RWPE2 (cell line): ENCODE measurements around the gene LHX3.

Experiments used
- ATAC-seq: fragments of 200-7000 bp; cut with Tn5 transposase; 3 replicates; pipeline ENCODE4 v1.9.1; 2021; ENCODE audit warnings: low read depth
- DNase-seq: peaks from one replicate; pipeline ENCODE4 v3.0.0-alpha.2; 2020; ENCODE audit warnings: low spot score
- H3K27ac ChIP-seq: fragments of 450-650 bp; 2 replicates; pipeline ENCODE4 v1.5.1; 2017; ENCODE audit warnings: mild to moderate bottlenecking; ENCODE audit not compliant: poor library complexity, severe bottlenecking
- H3K27me3 ChIP-seq: fragments of 250-450 bp; sonication (Bioruptor Pico); 2 replicates; pipeline ENCODE4 v1.5.1; 2021; ENCODE audit warnings: mild to moderate bottlenecking, moderate library complexity; ENCODE audit not compliant: insufficient read depth, poor library complexity, severe bottlenecking
- H3K36me3 ChIP-seq: fragments of 250-450 bp; sonication (Bioruptor Pico); 2 replicates; pipeline ENCODE4 v1.5.1; 2020; ENCODE audit warnings: low read depth, mild to moderate bottlenecking, moderate library complexity
- H3K4me1 ChIP-seq: fragments of 250-450 bp; sonication (Bioruptor Pico); 2 replicates; pipeline ENCODE4 v1.5.1; 2021; ENCODE audit warnings: mild to moderate bottlenecking, moderate library complexity; ENCODE audit not compliant: insufficient read depth, poor library complexity, severe bottlenecking
- H3K4me3 ChIP-seq: fragments of 250-450 bp; sonication (Bioruptor Pico); 2 replicates; pipeline ENCODE4 v1.5.1; 2021; ENCODE audit warnings: mild to moderate bottlenecking, moderate library complexity; ENCODE audit not compliant: severe bottlenecking
- H3K9me3 ChIP-seq: fragments of 250-450 bp; sonication (Bioruptor Pico); 2 replicates; pipeline ENCODE4 v1.5.1; 2021; ENCODE audit warnings: mild to moderate bottlenecking, moderate library complexity; ENCODE audit not compliant: severe bottlenecking
- TF ChIP-seq, protein P1 (sequence below): fragments of 450-650 bp; IDR thresholded peaks from one replicate; pipeline ENCODE4 v1.5.1; 2017; ENCODE audit warnings: mild to moderate bottlenecking, moderate library complexity; ENCODE audit not compliant: poor library complexity, severe bottlenecking

Gene LHX3

GRCh38 chr9:136211441-136212344, 6.8 kb upstream of the LHX3 start:
- H3K4me3 ChIP-seq: no peak overlapping the region
- DNase-seq (no peak), ATAC-seq (no peak)
- H3K9me3 ChIP-seq: no peaks in the 10 kb centered on the region
- H3K27ac ChIP-seq: no peak overlapping the region
- H3K4me1 ChIP-seq: no peaks in the 10 kb centered on the region
- no peaks in the 10 kb centered on the region for H3K27me3 ChIP-seq
- TF ChIP-seq, protein P1, sequence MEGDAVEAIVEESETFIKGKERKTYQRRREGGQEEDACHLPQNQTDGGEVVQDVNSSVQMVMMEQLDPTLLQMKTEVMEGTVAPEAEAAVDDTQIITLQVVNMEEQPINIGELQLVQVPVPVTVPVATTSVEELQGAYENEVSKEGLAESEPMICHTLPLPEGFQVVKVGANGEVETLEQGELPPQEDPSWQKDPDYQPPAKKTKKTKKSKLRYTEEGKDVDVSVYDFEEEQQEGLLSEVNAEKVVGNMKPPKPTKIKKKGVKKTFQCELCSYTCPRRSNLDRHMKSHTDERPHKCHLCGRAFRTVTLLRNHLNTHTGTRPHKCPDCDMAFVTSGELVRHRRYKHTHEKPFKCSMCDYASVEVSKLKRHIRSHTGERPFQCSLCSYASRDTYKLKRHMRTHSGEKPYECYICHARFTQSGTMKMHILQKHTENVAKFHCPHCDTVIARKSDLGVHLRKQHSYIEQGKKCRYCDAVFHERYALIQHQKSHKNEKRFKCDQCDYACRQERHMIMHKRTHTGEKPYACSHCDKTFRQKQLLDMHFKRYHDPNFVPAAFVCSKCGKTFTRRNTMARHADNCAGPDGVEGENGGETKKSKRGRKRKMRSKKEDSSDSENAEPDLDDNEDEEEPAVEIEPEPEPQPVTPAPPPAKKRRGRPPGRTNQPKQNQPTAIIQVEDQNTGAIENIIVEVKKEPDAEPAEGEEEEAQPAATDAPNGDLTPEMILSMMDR: no peak
- H3K36me3 ChIP-seq: peaks cover 27% of the 10 kb centered on the region

GRCh38 chr9:136211006-136211405, 6.1 kb upstream of the LHX3 start:
- H3K36me3 ChIP-seq: peaks cover 27% of the 10 kb centered on the region
- ATAC-seq: no peak

GRCh38 chr9:136210276-136210675, 5.3 kb upstream of the LHX3 start:
- ATAC-seq (no peak), DNase-seq (no peak)
- Histone ChIP-seq H3K27me3 (no peaks in the 10 kb centered on the region), H3K36me3 (peaks cover 20% of the 10 kb centered on the region), H3K27ac (no peak overlapping the region), H3K4me3 (no peak overlapping the region), H3K9me3 (no peaks in the 10 kb centered on the region), H3K4me1 (no peaks in the 10 kb centered on the region)
- TF ChIP-seq, protein P1: no peak

More at GRCh38 chr9:136211006-136211405, 6.1 kb upstream of the LHX3 start:
- no peak overlapping the region for H3K27ac ChIP-seq
- H3K27me3 ChIP-seq: no peaks in the 10 kb centered on the region
- TF ChIP-seq, protein P1: no peak
- no peak overlapping the region for H3K4me3 ChIP-seq
- no peaks in the 10 kb centered on the region for H3K9me3 ChIP-seq
- DNase-seq: no peak
- H3K4me1 ChIP-seq: no peaks in the 10 kb centered on the region

GRCh38 chr9:136209786-136210185, 4.9 kb upstream of the LHX3 start:
- peaks cover 1% of the 10 kb centered on the region for H3K27me3 ChIP-seq
- no peaks in the 10 kb centered on the region for H3K9me3 ChIP-seq
- DNase-seq (no peak), ATAC-seq (no peak)
- TF ChIP-seq, protein P1: no peak
- no peak overlapping the region for H3K4me3 ChIP-seq
- H3K36me3 ChIP-seq: peaks cover 15% of the 10 kb centered on the region
- no peaks in the 10 kb centered on the region for H3K4me1 ChIP-seq
- H3K27ac ChIP-seq: no peak overlapping the region

DNA sequence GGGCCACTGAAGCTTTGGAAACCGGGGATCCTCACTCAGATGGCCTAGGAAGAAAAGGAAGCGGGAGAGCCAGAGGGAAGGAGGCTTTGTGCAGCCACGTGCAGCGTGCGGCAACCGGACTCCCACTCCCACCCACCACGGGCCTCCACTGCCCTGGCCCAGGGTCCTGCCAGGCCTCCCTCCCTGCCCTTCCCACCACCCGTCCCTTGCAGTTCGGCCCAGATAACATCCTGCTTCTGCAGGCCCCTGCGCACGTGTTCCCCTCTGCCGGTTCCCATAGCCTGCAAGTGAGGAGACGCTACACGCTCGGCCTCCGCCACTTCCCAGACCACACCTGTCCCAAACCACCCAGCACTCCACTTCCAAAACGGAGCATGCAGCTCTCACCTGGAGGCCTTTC, 4.3 kb upstream of the LHX3 start:
- peaks cover 10% of the 10 kb centered on the region for H3K36me3 ChIP-seq
- no peak for ATAC-seq

More for the DNA sequence above, 4.3 kb upstream of the LHX3 start:
- no peak for DNase-seq
- Histone ChIP-seq H3K4me1 (no peaks in the 10 kb centered on the region), H3K27ac (no peak overlapping the region), H3K27me3 (peaks cover 7% of the 10 kb centered on the region), H3K4me3 (no peak overlapping the region), H3K9me3 (no peaks in the 10 kb centered on the region)
- TF ChIP-seq, protein P1: no peak
